NCI-H748 (cell line): ENCODE data around the gene RNF5.
"Not testable (repeated sequence)": the region's sequence is repeated elsewhere in the genome, so short reads cannot be mapped to it uniquely, and the experiment has no call there.

Experiments
- DNase-seq: peaks from one replicate; lab custom pipeline; 2025; ENCODE audit not compliant: unreplicated experiment; lab: John Stamatoyannopoulos, UW

The RNF5 gene

GRCh38 chr6:32177788-32178546, at the start of gene RNF5:
RNF5 (plus strand) TSS chr6:32178405; CDS start chr6:32178512, 107 bp downstream.
- peak; percentile 100 for DNase-seq

- no peak for DNase-seq
These were observed 49.4 kb upstream of the RNF5 start for GRCh38 chr6:32128751-32129296.

GRCh38 chr6:32129297-32130088, 48.7 kb upstream of the RNF5 start:
- DNase-seq: no peak

GRCh38 chr6:32131439-32131948, 46.7 kb upstream of the RNF5 start:
- DNase-seq: no peak

- no peak for DNase-seq
These were observed 46.1 kb upstream of the RNF5 start for GRCh38 chr6:32132110-32132509.

GRCh38 chr6:32133786-32134185, 44.4 kb upstream of the RNF5 start:
- no peak for DNase-seq

GRCh38 chr6:32137454-32137853, 40.8 kb upstream of the RNF5 start:
- no peak for DNase-seq

- DNase-seq: no peak
These were observed 38.6 kb upstream of the RNF5 start for GRCh38 chr6:32139590-32139989.

- DNase-seq: no peak
These were observed 37.7 kb upstream of the RNF5 start for GRCh38 chr6:32140420-32141046.

- not testable (repeated sequence) for DNase-seq
These were observed 34.0 kb upstream of the RNF5 start for GRCh38 chr6:32144238-32144637.

- DNase-seq: no peak
These were observed 31.9 kb upstream of the RNF5 start for GRCh38 chr6:32146287-32146686.

- DNase-seq: no peak
These were observed 31.5 kb upstream of the RNF5 start for GRCh38 chr6:32146687-32147086.

- no peak for DNase-seq
These were observed 30.6 kb upstream of the RNF5 start for GRCh38 chr6:32147401-32148132.

GRCh38 chr6:32148289-32149091, 29.7 kb upstream of the RNF5 start:
- DNase-seq: no peak

GRCh38 chr6:32149092-32149755, 29.0 kb upstream of the RNF5 start:
- DNase-seq: no peak

- DNase-seq: no peak
These were observed 28.0 kb upstream of the RNF5 start for GRCh38 chr6:32149932-32150870.

- no peak for DNase-seq
These were observed 26.9 kb upstream of the RNF5 start for GRCh38 chr6:32151181-32151862.
